Trophoblast cell (in vitro differentiated cells and primary cell): ENCODE data around the gene MAST4.

ENCODE experiments used
- DNase-seq, 2 donors: peaks; one replicate each; pipeline ENCODE4 v3.0.0-alpha.2; 2016
- H2AFZ ChIP-seq: 2 replicates; pipeline ENCODE4 v1.6.1; 2013; ENCODE audit warnings: low read length, moderate library complexity, mild to moderate bottlenecking; ENCODE audit not compliant: insufficient read depth, poor library complexity
- H2AK5ac ChIP-seq: 2 replicates; pipeline ENCODE4 v1.6.1; 2013; ENCODE audit warnings: mild to moderate bottlenecking, low read length
- H2BK120ac ChIP-seq: 2 replicates; pipeline ENCODE4 v1.6.1; 2013; ENCODE audit warnings: low read length, mild to moderate bottlenecking, moderate library complexity; ENCODE audit not compliant: insufficient read depth, poor library complexity
- H2BK12ac ChIP-seq: 2 replicates; pipeline ENCODE4 v1.6.1; 2013; ENCODE audit warnings: mild to moderate bottlenecking, low read length, moderate library complexity
- H2BK5ac ChIP-seq: 2 replicates; pipeline ENCODE4 v1.6.1; 2013; ENCODE audit warnings: low read length, low read depth, moderate library complexity, mild to moderate bottlenecking; ENCODE audit not compliant: poor library complexity
- H3K14ac ChIP-seq: 2 replicates; pipeline ENCODE4 v1.6.1; 2013; ENCODE audit warnings: mild to moderate bottlenecking, low read length
- H3K18ac ChIP-seq: 2 replicates; pipeline ENCODE4 v1.6.1; 2013; ENCODE audit warnings: mild to moderate bottlenecking, low read length
- H3K23ac ChIP-seq: 2 replicates; pipeline ENCODE4 v1.6.1; 2013; ENCODE audit warnings: low read length
- H3K27ac ChIP-seq: 2 replicates; pipeline ENCODE4 v1.5.1; 2013; ENCODE audit warnings: low read depth, mild to moderate bottlenecking, inconsistent platforms, low read length, moderate library complexity
- H3K27me3 ChIP-seq: 2 replicates; pipeline ENCODE4 v1.6.1; 2013; ENCODE audit warnings: inconsistent platforms, mild to moderate bottlenecking, low read length, moderate library complexity; ENCODE audit not compliant: insufficient read depth
- H3K36me3 ChIP-seq, 2 experiments: 1 replicate in 1 of 2; 2 replicates in 1 of 2; pipeline ENCODE4 v1.6.1; 2013; ENCODE audit warnings: low read length in 2 of 2, mild to moderate bottlenecking in 2 of 2, moderate library complexity in 1 of 2; ENCODE audit not compliant: insufficient read depth in 2 of 2, control insufficient read depth in 1 of 2
- H3K4ac ChIP-seq: 2 replicates; pipeline ENCODE4 v1.6.1; 2013; ENCODE audit warnings: low read depth, mild to moderate bottlenecking, low read length, moderate library complexity
- H3K4me1 ChIP-seq, 2 experiments: 1 replicate in 1 of 2; 2 replicates in 1 of 2; pipeline ENCODE4 v1.6.1; 2013; ENCODE audit warnings: low read length in 2 of 2, mild to moderate bottlenecking in 2 of 2, moderate library complexity in 1 of 2; ENCODE audit not compliant: insufficient read depth in 2 of 2, control insufficient read depth in 1 of 2
- H3K4me2 ChIP-seq: 2 replicates; pipeline ENCODE4 v1.6.1; 2013; ENCODE audit warnings: inconsistent platforms, mild to moderate bottlenecking, low read length, moderate library complexity
- H3K4me3 ChIP-seq: 2 replicates; pipeline ENCODE4 v1.5.1; 2013; ENCODE audit warnings: mild to moderate bottlenecking, low read depth, low read length, inconsistent platforms
- H3K79me1 ChIP-seq: one replicate; pipeline ENCODE4 v1.6.1; 2013; ENCODE audit warnings: low read length
- H3K79me2 ChIP-seq: 2 replicates; pipeline ENCODE4 v1.6.1; 2013; ENCODE audit warnings: low read length, mild to moderate bottlenecking; ENCODE audit not compliant: control insufficient read depth, insufficient read depth, poor library complexity
- H3K9ac ChIP-seq: 2 replicates; pipeline ENCODE4 v1.6.1; 2013; ENCODE audit warnings: mild to moderate bottlenecking, low read length
- H3K9me3 ChIP-seq: 2 replicates; pipeline ENCODE4 v1.6.1; 2013; ENCODE audit warnings: low read depth, mild to moderate bottlenecking, control low read depth, inconsistent platforms, low read length; ENCODE audit not compliant: insufficient read depth
- H4K12ac ChIP-seq: 2 replicates; pipeline ENCODE4 v1.6.1; 2013; ENCODE audit warnings: low read depth, mild to moderate bottlenecking, low read length, moderate library complexity
- H4K8ac ChIP-seq: 2 replicates; pipeline ENCODE4 v1.6.1; 2013; ENCODE audit warnings: low read depth, mild to moderate bottlenecking, low read length, moderate library complexity
- H4K91ac ChIP-seq: one replicate; pipeline ENCODE4 v1.6.1; 2013; ENCODE audit warnings: low read depth, mild to moderate bottlenecking, low read length, moderate library complexity
- WGBS: extraction: QIAGEN DNeasy Blood & Tissue Kit; methylation state at CpG from one replicate; pipeline ENCODE4 v1.1.7; 2013; ENCODE audit warnings: missing lambda C conversion rate; ENCODE audit not compliant: insufficient read length, insufficient coverage; ENCODE audit errors: extremely low coverage; 5-methylcytosine and 5-hydroxymethylcytosine counted together

The MAST4 gene

GRCh38 chr5:67003685-67003934, 407.4 kb downstream of the MAST4 start:
- H3K9me3 ChIP-seq, result no peaks in the 10 kb centered on the region
- H3K9ac ChIP-seq, result peak overlapping the region; percentile 41
- H3K79me1 ChIP-seq, result peaks cover 9% of the 10 kb centered on the region
- no peak for DNase-seq
- peak overlapping the region; percentile 74 for H3K4me3 ChIP-seq
- H4K8ac ChIP-seq, result peak overlapping the region; percentile 55
- peaks cover 2% of the 10 kb centered on the region for H3K79me2 ChIP-seq
- H3K36me3 ChIP-seq, result no peaks in the 10 kb centered on the region
- H3K27me3 ChIP-seq, result no peaks in the 10 kb centered on the region
- no peak overlapping the region for H3K14ac ChIP-seq
- H2AK5ac ChIP-seq, result no peak overlapping the region
- H3K4me2 ChIP-seq, result peak overlapping the region; percentile 96
- H2AFZ ChIP-seq, result peak overlapping the region; percentile 3
- H3K4me1 ChIP-seq, result peaks cover 0 to 2% of the 10 kb centered on the region in 2 experiments
- H3K23ac ChIP-seq, result no peak overlapping the region
- H4K91ac ChIP-seq, result peak overlapping the region; percentile 59
- no CpG with 5 or more reads among the region's 4 CpGs for WGBS
- H2BK120ac ChIP-seq, result peak overlapping the region; percentile 20
- H3K18ac ChIP-seq, result no peak overlapping the region
- no peak overlapping the region for H3K4ac ChIP-seq
- peak overlapping the region; percentile 12 for H2BK5ac ChIP-seq
- no peak overlapping the region for H2BK12ac ChIP-seq
- H4K12ac ChIP-seq, result no peak overlapping the region
- peak overlapping the region; percentile 68 for H3K27ac ChIP-seq

DNA sequence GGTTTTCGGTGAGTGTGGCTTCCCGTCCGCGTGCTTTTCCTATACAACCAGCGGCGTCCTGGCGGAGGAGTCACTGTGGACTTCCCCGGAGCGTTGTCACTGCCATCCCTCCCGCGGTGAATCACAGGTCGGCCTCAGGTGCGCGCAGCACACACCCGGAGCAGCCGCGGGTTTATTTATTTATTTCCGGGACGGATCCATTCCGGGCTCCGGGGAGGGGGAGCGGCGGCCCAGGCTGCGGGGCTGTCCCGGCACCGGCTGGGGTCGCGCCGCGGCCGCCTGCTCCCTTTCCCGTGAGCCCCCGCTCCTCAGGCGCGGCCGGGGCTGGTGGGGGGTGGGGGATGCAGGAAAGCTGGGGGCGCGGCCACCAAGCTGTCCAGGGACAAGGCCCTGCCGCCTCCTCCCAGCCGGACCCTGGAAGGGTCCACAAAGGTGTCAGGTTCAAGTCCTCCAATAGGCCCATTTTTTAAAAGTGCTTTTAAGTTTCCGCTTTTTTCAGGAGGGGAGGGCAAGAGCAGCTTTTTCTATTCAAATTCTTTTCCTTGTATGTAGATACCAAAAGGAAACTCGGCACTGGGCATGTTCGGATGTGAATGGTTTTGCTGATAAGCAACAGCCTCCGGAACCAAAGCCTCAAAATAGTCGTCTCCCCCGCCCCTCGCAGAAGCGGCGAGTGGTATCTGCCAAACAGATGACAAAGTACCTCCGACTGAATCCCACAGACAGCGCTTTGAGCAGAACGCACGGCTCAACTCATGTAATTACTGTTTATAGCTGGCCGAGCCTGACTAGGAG, 407.9 kb downstream of the MAST4 start:
- Histone ChIP-seq H4K91ac (peak overlapping the region; percentile 59), H3K9ac (peak overlapping the region; percentile 41), H3K27ac (peak overlapping the region; percentile 68), H3K9me3 (no peaks in the 10 kb centered on the region), H2BK5ac (peak overlapping the region; percentile 12), H4K12ac (peak overlapping the region; percentile 52), H2BK120ac (peak overlapping the region; percentile 20), H2AK5ac (no peak overlapping the region), H3K4me1 (peaks cover 0 to 2% of the 10 kb centered on the region in 2 experiments), H3K23ac (no peak overlapping the region), H4K8ac (peak overlapping the region; percentile 55), H2AFZ (peak overlapping the region; percentile 67), H3K79me2 (peaks cover 2% of the 10 kb centered on the region), H3K18ac (peak overlapping the region; percentile 2), H3K36me3 (no peaks in the 10 kb centered on the region), H3K14ac (no peak overlapping the region), H3K79me1 (peaks cover 9% of the 10 kb centered on the region), H3K4me3 (peak overlapping the region; percentile 74), H3K27me3 (no peaks in the 10 kb centered on the region), H2BK12ac (no peak overlapping the region), H3K4ac (no peak overlapping the region), H3K4me2 (peak overlapping the region; percentile 96)
- no CpG with 5 or more reads among the region's 54 CpGs for WGBS
- peak; percentile 94 to 95 for DNase-seq

DNA sequence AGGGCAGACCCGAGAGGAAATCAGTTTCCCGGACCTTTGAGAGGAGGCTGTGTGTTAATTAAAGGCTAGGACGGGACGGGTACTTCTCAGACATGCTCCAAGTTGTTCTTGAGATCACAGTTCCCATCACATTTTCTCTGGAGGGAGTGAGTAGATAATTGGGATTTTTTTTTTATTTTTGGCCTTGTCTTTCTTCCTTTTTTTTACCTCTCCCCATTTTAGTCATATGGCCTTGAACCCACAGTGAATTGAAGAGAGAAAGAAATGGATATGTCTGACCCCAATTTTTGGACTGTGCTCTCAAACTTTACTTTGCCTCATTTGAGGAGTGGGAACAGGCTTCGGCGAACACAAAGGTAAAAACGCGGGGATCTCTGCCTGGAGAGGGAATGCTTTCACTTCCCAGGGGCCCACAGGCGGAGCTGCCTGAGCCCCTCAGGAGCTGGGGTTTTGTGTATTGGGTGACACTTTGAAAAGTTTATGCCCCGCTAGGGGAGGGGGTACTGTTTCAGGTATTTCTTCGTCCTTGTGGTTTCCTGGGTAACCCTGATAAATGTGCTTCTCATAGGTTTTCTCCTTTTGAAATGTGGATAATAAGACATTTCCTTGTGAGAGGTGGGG, 408.6 kb downstream of the MAST4 start:
- peak overlapping the region; percentile 52 for H4K12ac ChIP-seq
- H3K23ac ChIP-seq, result no peak overlapping the region
- no peaks in the 10 kb centered on the region for H3K9me3 ChIP-seq
- peak overlapping the region; percentile 74 for H3K4me3 ChIP-seq
- no peaks in the 10 kb centered on the region for H3K27me3 ChIP-seq
- no peaks in the 10 kb centered on the region for H3K36me3 ChIP-seq
- H3K4ac ChIP-seq, result no peak overlapping the region
- H3K79me2 ChIP-seq, result peaks cover 2% of the 10 kb centered on the region
- H3K4me1 ChIP-seq, result peaks cover 0 to 2% of the 10 kb centered on the region in 2 experiments
- H2AFZ ChIP-seq, result peak overlapping the region; percentile 67
- DNase-seq, result no peak
- H2AK5ac ChIP-seq, result peak overlapping the region; percentile 18
- H3K79me1 ChIP-seq, result peaks cover 9% of the 10 kb centered on the region
- H3K27ac ChIP-seq, result peak overlapping the region; percentile 61
- no peak overlapping the region for H2BK12ac ChIP-seq
- H3K4me2 ChIP-seq, result peak overlapping the region; percentile 96
- peak overlapping the region; percentile 69 for H2BK120ac ChIP-seq
- peak overlapping the region; percentile 77 for H2BK5ac ChIP-seq
- peak overlapping the region; percentile 93 for H4K91ac ChIP-seq
- peak overlapping the region; percentile 73 for H3K14ac ChIP-seq
- H3K9ac ChIP-seq, result peak overlapping the region; percentile 53
- no CpG with 5 or more reads among the region's 11 CpGs for WGBS
- peak overlapping the region; percentile 76 for H4K8ac ChIP-seq
- peak overlapping the region; percentile 68 for H3K18ac ChIP-seq

DNA sequence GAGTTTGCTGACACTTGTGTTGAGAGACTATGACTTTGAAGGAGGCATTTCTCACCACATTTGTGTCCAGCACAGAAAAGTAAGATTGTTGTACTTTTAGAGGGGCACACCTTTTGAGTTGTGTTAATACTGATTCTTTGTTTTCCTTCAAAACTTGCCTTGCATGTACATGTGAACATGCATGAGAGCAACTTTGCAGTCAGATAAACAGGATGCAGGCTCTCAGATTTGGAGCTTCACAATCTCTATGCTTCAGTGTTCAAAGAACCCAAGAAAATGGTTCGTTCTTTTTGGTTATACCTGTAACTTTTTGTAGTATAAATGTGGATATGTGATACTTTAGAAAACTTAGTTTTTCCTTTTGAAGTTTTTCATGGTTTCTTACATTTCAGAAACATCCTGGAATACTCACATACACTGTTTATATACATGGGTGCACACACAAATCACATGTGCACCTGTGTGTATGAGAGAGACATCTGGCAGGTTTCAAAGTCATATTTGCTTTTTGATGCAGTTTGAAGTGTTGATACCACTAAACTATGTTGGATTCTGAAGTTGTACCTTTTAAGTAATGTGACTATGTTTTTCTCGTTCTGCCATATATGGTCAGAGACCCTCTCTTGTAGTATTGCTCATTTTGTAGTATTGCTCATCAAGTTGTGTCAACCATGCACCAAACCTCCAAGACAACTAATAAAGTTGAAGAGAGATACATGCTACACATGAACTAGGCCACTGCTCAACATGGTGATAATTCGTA, 409.7 kb downstream of the MAST4 start:
- no peak overlapping the region for H2AFZ ChIP-seq
- no peak overlapping the region for H4K8ac ChIP-seq
- no peaks in the 10 kb centered on the region for H3K27me3 ChIP-seq
- H3K4me2 ChIP-seq, result no peak overlapping the region
- H2BK12ac ChIP-seq, result no peak overlapping the region
- H4K12ac ChIP-seq, result no peak overlapping the region
- H3K9me3 ChIP-seq, result no peaks in the 10 kb centered on the region
- H4K91ac ChIP-seq, result no peak overlapping the region
- H3K27ac ChIP-seq, result no peak overlapping the region
- H2BK5ac ChIP-seq, result no peak overlapping the region
- H3K4ac ChIP-seq, result no peak overlapping the region
- peaks cover 2% of the 10 kb centered on the region for H3K79me2 ChIP-seq
- no peak overlapping the region for H3K9ac ChIP-seq
- H3K79me1 ChIP-seq, result peaks cover 9% of the 10 kb centered on the region
- H2AK5ac ChIP-seq, result no peak overlapping the region
- DNase-seq, result no peak
- no peaks in the 10 kb centered on the region for H3K36me3 ChIP-seq
- peaks cover 4% of the 10 kb centered on the region in 2 experiments for H3K4me1 ChIP-seq
- no peak overlapping the region for H3K23ac ChIP-seq
- no peak overlapping the region for H3K14ac ChIP-seq
- H2BK120ac ChIP-seq, result no peak overlapping the region
- H3K18ac ChIP-seq, result no peak overlapping the region
- no CpG with 5 or more reads among the region's 3 CpGs for WGBS
- H3K4me3 ChIP-seq, result no peak overlapping the region
